ENCODE data around the gene TULP4.
A peak's percentile ranks its signal among the peaks of the same experiment; 100 is the strongest.
"Not testable (repeated sequence)": the region's sequence is repeated elsewhere in the genome, so short reads cannot be mapped to it uniquely, and the experiment has no call there.

Gene TULP4

GRCh38 chr6:158514176-158514575, 201.9 kb downstream of the TULP4 start:
- DNase-seq: no peak

GRCh38 chr6:158514991-158515390, 202.7 kb downstream of the TULP4 start:
- no peak for DNase-seq

GRCh38 chr6:158516098-158516497, 203.8 kb downstream of the TULP4 start:
- no peak for DNase-seq

- no peak for DNase-seq
These were observed 204.8 kb downstream of the TULP4 start for GRCh38 chr6:158517038-158517437.

GRCh38 chr6:158517581-158517980, 205.3 kb downstream of the TULP4 start:
- DNase-seq: no peak

- DNase-seq: peak; percentile 71
These were observed 206.2 kb downstream of the TULP4 start for GRCh38 chr6:158518191-158519127.

- no peak for DNase-seq
These were observed 207.0 kb downstream of the TULP4 start for GRCh38 chr6:158519300-158519699.

GRCh38 chr6:158519761-158520160, 207.5 kb downstream of the TULP4 start:
- DNase-seq: no peak

GRCh38 chr6:158520975-158521374, 208.7 kb downstream of the TULP4 start:
- not testable (repeated sequence) for DNase-seq

GRCh38 chr6:158521759-158522158, 209.5 kb downstream of the TULP4 start:
- DNase-seq: no peak

GRCh38 chr6:158522616-158523015, 210.4 kb downstream of the TULP4 start:
- no peak for DNase-seq

- DNase-seq: no peak
These were observed 212.0 kb downstream of the TULP4 start for GRCh38 chr6:158524311-158524710.

- DNase-seq: not testable (repeated sequence)
These were observed 215.6 kb downstream of the TULP4 start for GRCh38 chr6:158527858-158528257.

- DNase-seq: no peak
These were observed 216.6 kb downstream of the TULP4 start for GRCh38 chr6:158528826-158529225.

- no peak for DNase-seq
These were observed 217.4 kb downstream of the TULP4 start for GRCh38 chr6:158529629-158530028.

- no peak for DNase-seq
These were observed 219.3 kb downstream of the TULP4 start for GRCh38 chr6:158531566-158531965.

- no peak for DNase-seq
These were observed 219.7 kb downstream of the TULP4 start for GRCh38 chr6:158531970-158532369.

- peak; percentile 72 for DNase-seq
These were observed 224.0 kb downstream of the TULP4 start for GRCh38 chr6:158536084-158536890.

- DNase-seq: peak; percentile 72
These were observed 224.9 kb downstream of the TULP4 start for GRCh38 chr6:158536891-158537798.

- no peak for DNase-seq
These were observed 226.5 kb downstream of the TULP4 start for GRCh38 chr6:158538741-158539140.

- DNase-seq: no peak
These were observed 227.1 kb downstream of the TULP4 start for GRCh38 chr6:158539413-158539812.

GRCh38 chr6:158539881-158540280, 227.6 kb downstream of the TULP4 start:
- no peak for DNase-seq
